CD4-positive, alpha-beta T cell (primary cell): ENCODE results near the gene TMEFF1. TPM values are rescaled to one million over a fixed set of nuclear protein-coding genes. Genes with fewer than 3 reads are reported as not detected.

Experiments used
- ATAC-seq: fragments of 200-7000 bp; cut with Tn5 transposase; one replicate; pipeline ENCODE4 v1.10.0; 2022; ENCODE audit warnings: mild to moderate bottlenecking; ENCODE audit not compliant: poor library complexity
- CTCF ChIA-PET: fragments of 350-600 bp; sonication (Branson Sonifier 250); formaldehyde crosslinking; loops from one replicate; lab custom pipeline; 2021; ENCODE audit warnings: antibody characterized with exemption, inconsistent platforms; lab: Charles Lee
- POLR2A ChIA-PET: fragments of 350-600 bp; sonication (Branson Sonifier 250); formaldehyde crosslinking; loops from one replicate; lab custom pipeline; 2021; ENCODE audit warnings: antibody characterized with exemption, inconsistent platforms; lab: Charles Lee
- DNase-seq, 14 experiments: peaks; one replicate each; pipeline ENCODE4 v3.0.0-alpha.2; 2013 to 2020; ENCODE audit warnings: mixed read lengths in 2 of 14
- H3K27ac ChIP-seq, 2 donors: one replicate each; pipeline versions ENCODE4 v1.5.1 to v1.7.0; 2013; ENCODE audit warnings: low read length in 2 of 2, low read depth in 1 of 2, mild to moderate bottlenecking in 1 of 2
- H3K27me3 ChIP-seq, 2 experiments: 1 replicate in 1 of 2; 2 replicates in 1 of 2; pipeline versions ENCODE4 v1.6.1 to v1.7.0; 2013; ENCODE audit warnings: low read length in 2 of 2, control low read depth in 1 of 2, mild to moderate bottlenecking in 1 of 2, moderate library complexity in 1 of 2; ENCODE audit not compliant: insufficient read depth in 2 of 2, control insufficient read depth in 1 of 2
- H3K36me3 ChIP-seq: one replicate; pipeline ENCODE4 v1.6.1; 2013; ENCODE audit warnings: low read length, control low read depth; ENCODE audit not compliant: insufficient read depth
- H3K4me1 ChIP-seq: one replicate; pipeline ENCODE4 v1.6.1; 2013; ENCODE audit warnings: low read length, control low read depth; ENCODE audit not compliant: insufficient read depth
- H3K4me3 ChIP-seq: one replicate; pipeline ENCODE4 v1.5.1; 2013; ENCODE audit warnings: mild to moderate bottlenecking, low read length, moderate library complexity
- H3K9me3 ChIP-seq, 2 experiments: 1 replicate in 1 of 2; 2 replicates in 1 of 2; pipeline versions ENCODE4 v1.6.1 to v1.7.0; 2013; ENCODE audit warnings: low read length in 2 of 2, mild to moderate bottlenecking in 2 of 2, control low read depth in 1 of 2, moderate library complexity in 1 of 2; ENCODE audit not compliant: control insufficient read depth in 1 of 2, insufficient read depth in 1 of 2
- H3K27ac Mint-ChIP-seq: one replicate; pipeline ENCODE4 v1.8.0; 2020; ENCODE audit warnings: mixed read lengths
- H3K27me3 Mint-ChIP-seq: one replicate; pipeline ENCODE4 v1.8.0; 2021; ENCODE audit warnings: mixed read lengths
- H3K36me3 Mint-ChIP-seq: one replicate; pipeline ENCODE4 v1.8.0; 2021; ENCODE audit warnings: low read depth, mixed read lengths
- H3K4me1 Mint-ChIP-seq: one replicate; pipeline ENCODE4 v1.8.0; 2021; ENCODE audit warnings: low read depth, mixed read lengths
- H3K4me3 Mint-ChIP-seq: one replicate; pipeline ENCODE4 v1.8.0; 2020; ENCODE audit warnings: mild to moderate bottlenecking, mixed read lengths
- H3K9me3 Mint-ChIP-seq: one replicate; pipeline ENCODE4 v1.8.0; 2020; ENCODE audit warnings: mixed read lengths
- CTCF ChIP-seq: fragments of 200-600 bp; IDR thresholded peaks from one replicate; pipeline ENCODE4 v1.8.0; 2022; ENCODE audit warnings: antibody characterized with exemption, mild to moderate bottlenecking
- intact Hi-C, 2 experiments: fragments of 100-400 bp; cut with DNase I in 1 of 2; cut with micrococcal nuclease in 1 of 2; formaldehyde crosslinking; loops; one replicate each; pipeline versions ENCODE4 v1.15.1 to v1.9.0; 2023 to 2025; cut with DNase I, micrococcal nuclease
- total RNA-seq, 174 experiments: library from RNA in 2 of 174; stranded (reverse) in 2 of 174; gene quantifications; one replicate each; pipeline ENCODE4 v1.2.3 and lab custom pipeline; 2021 to 2026

The TMEFF1 gene
- total RNA-seq, 2 experiments from 2014 or later = not detected

- ATAC-seq = no peak
- peaks cover 43% of the 10 kb centered on the region for H3K36me3 Mint-ChIP-seq
- H3K27me3 Mint-ChIP-seq = no peaks in the 10 kb centered on the region
- ChIA-PET CTCF (no interaction called here), POLR2A (no interaction called here)
- no peak for DNase-seq
- H3K4me1 Mint-ChIP-seq = no peaks in the 10 kb centered on the region
- H3K4me3 ChIP-seq = no peak overlapping the region
- no peak for TF ChIP-seq CTCF
- H3K4me3 Mint-ChIP-seq = no peak overlapping the region
- peaks cover 0 to 5% of the 10 kb centered on the region in 2 experiments for H3K9me3 ChIP-seq
- H3K27ac Mint-ChIP-seq = no peak overlapping the region
- intact Hi-C loops = no loop called here
- H3K27ac ChIP-seq = no peak overlapping the region
- no peaks in the 10 kb centered on the region for H3K27me3 ChIP-seq
- no peaks in the 10 kb centered on the region for H3K4me1 ChIP-seq
- peaks cover 3% of the 10 kb centered on the region for H3K9me3 Mint-ChIP-seq
- peaks cover 12% of the 10 kb centered on the region for H3K36me3 ChIP-seq
These were observed 20.1 kb upstream of the TMEFF1 start for GRCh38 chr9:100452894-100453293.

- Mint-ChIP-seq H3K4me3 (no peak overlapping the region), H3K9me3 (peaks cover 3% of the 10 kb centered on the region), H3K27ac (no peak overlapping the region), H3K27me3 (no peaks in the 10 kb centered on the region), H3K36me3 (peaks cover 33% of the 10 kb centered on the region), H3K4me1 (peaks cover 5% of the 10 kb centered on the region)
- DNase-seq (no peak), ATAC-seq (no peak)
- TF ChIP-seq CTCF = no peak
- H3K9me3 ChIP-seq = peaks cover 0 to 5% of the 10 kb centered on the region in 2 experiments
- no peaks in the 10 kb centered on the region for H3K27me3 ChIP-seq
- H3K4me1 ChIP-seq = no peaks in the 10 kb centered on the region
- intact Hi-C loops = no loop called here
- no peak overlapping the region for H3K27ac ChIP-seq
- peaks cover 12% of the 10 kb centered on the region for H3K36me3 ChIP-seq
- ChIA-PET CTCF (no interaction called here), POLR2A (no interaction called here)
- no peak overlapping the region for H3K4me3 ChIP-seq
These were observed 17.5 kb upstream of the TMEFF1 start for GRCh38 chr9:100455470-100455869.

- ATAC-seq (no peak), DNase-seq (no peak)
- Mint-ChIP-seq H3K27ac (no peak overlapping the region), H3K9me3 (no peaks in the 10 kb centered on the region), H3K4me3 (no peak overlapping the region), H3K36me3 (peaks cover 14% of the 10 kb centered on the region), H3K4me1 (peaks cover 5% of the 10 kb centered on the region), H3K27me3 (no peaks in the 10 kb centered on the region)
- H3K27ac ChIP-seq = no peak overlapping the region
- intact Hi-C loops = no loop called here
- H3K4me3 ChIP-seq = no peak overlapping the region
- peaks cover 6% of the 10 kb centered on the region for H3K36me3 ChIP-seq
- no peaks in the 10 kb centered on the region for H3K27me3 ChIP-seq
- ChIA-PET CTCF (no interaction called here), POLR2A (no interaction called here)
- no peaks in the 10 kb centered on the region for H3K4me1 ChIP-seq
- TF ChIP-seq CTCF = no peak
- peaks cover 0 to under 1% of the 10 kb centered on the region in 2 experiments for H3K9me3 ChIP-seq
These were observed 15.4 kb upstream of the TMEFF1 start for GRCh38 chr9:100457517-100457916.
